ENCODE data around the gene GSK3B. TPM values are rescaled to one million over a fixed set of nuclear protein-coding genes. Genes with fewer than 3 reads are reported as not detected.

GSK3B gene
- total and polyA plus RNA-seq, 10 of the 15 experiments (the other 5 are each of a cell fraction or from before 2014, with no cell fraction given), result 8.5 to 49.8 (median 25.5) TPM

DNA sequence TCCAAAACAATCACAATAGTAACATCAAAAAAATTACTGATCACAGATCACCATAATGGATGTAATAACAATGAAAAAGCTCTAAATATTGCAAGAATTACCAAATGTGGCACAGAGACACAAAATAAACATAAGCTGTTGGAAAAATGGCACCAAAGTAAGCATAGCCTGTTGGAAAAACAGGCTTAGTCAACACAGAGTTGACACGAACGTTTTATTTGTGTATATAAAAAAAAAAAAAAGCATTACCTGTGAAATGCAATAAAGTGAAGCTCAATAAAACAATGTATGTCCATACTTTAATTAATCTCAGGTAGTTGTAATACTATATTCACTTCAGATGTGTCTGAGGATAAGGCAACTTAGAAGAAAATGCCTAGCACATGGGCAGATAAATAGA lies 235.3 kb downstream of the GSK3B start:
- no peak for DNase-seq (ENCODE audit: low read depth, low spot score)
- Histone ChIP-seq H3K4me3 (no peak overlapping the region), H3K27ac (ENCODE audit: control insufficient read depth, insufficient read depth) (no peak overlapping the region), H3K4me1 (ENCODE audit: control insufficient read depth, insufficient read depth, low read length) (no peaks in the 10 kb centered on the region), H3K27me3 (replicated peaks in 1 of 2; ENCODE audit: control insufficient read depth in 2 of 2, insufficient read depth in 2 of 2, low read length in 1 of 2) (no peaks in the 10 kb centered on the region), H2AFZ (ENCODE audit: control insufficient read depth, low read depth, low read length) (no peak overlapping the region), H3K79me2 (ENCODE audit: control insufficient read depth, insufficient read depth, low read length) (no peaks in the 10 kb centered on the region), H3K36me3 (ENCODE audit: control insufficient read depth in 2 of 2, insufficient read depth in 2 of 2, low read length in 1 of 2) (peaks cover 2 to 10% of the 10 kb centered on the region in 2 experiments; a peak in 3 of 4 replicates), H3K9me3 (replicated peaks; ENCODE audit: control insufficient read depth, insufficient read depth, low read length) (peaks cover 9% of the 10 kb centered on the region; the same call in 2 of the 3 replicates), H3K9ac (ENCODE audit: control insufficient read depth, insufficient read depth, low read length) (no peak overlapping the region), H3K4me2 (ENCODE audit: control insufficient read depth, insufficient read depth) (no peak overlapping the region), H4K20me1 (ENCODE audit: control insufficient read depth, insufficient read depth) (no peaks in the 10 kb centered on the region)
- SMC1A ChIA-PET (ENCODE audit: uncharacterized antibody, unreplicated experiment), result interaction anchor here (0.6 to 2.3 kb wide), 4 partner anchors 10 to 19 kb away, joined by 3 to 5 read pairs (median 3); no protein-coding TSS in a partner anchor
- CTCF ChIA-PET, result interaction anchor here (0.6 to 1.2 kb wide), 7 partner anchors 9 to 395 kb away, joined by 3 to 4 read pairs (median 3); no protein-coding TSS in a partner anchor
- no TSS peak for BruUV-seq (replicated peaks)
- intact Hi-C loops (cut with micrococcal nuclease; ENCODE audit: unreplicated experiment) (no loop called here), in situ Hi-C loops (cut with MboI) (no loop called here)
- WGBS (ENCODE audit: insufficient coverage, insufficient replicate concordance, low lambda C conversion rate, missing lambda C conversion rate), result 96% methylated on average over 2 of the region's 2 CpGs
- TF ChIP-seq NFYA (IDR thresholded peaks at IDR 0.05; ENCODE audit: borderline replicate concordance, low read depth, low read length), result no peak
- no peak for TF ChIP-seq WRNIP1 (IDR thresholded peaks at IDR 0.05; ENCODE audit: borderline replicate concordance, low read depth, low read length)
- no peak for TF ChIP-seq GATAD2B (conservative IDR thresholded peaks at IDR 0.05; ENCODE audit: low read depth)
- TF ChIP-seq SMAD1 (IDR thresholded peaks at IDR 0.05; ENCODE audit: low read depth, partially characterized antibody), result no peak
- TF ChIP-seq RCOR1 (conservative IDR thresholded peaks at IDR 0.05; ENCODE audit: low read depth, low read length), result no peak
- no peak for TF ChIP-seq NR2C2 (IDR thresholded peaks at IDR 0.05; ENCODE audit: borderline replicate concordance, control insufficient read depth, insufficient read length, low read depth)
- no peak for TF ChIP-seq TCF7 (IDR thresholded peaks at IDR 0.05; ENCODE audit: borderline replicate concordance)
- no peak for TF ChIP-seq POLR2A (IDR thresholded peaks at IDR 0.05; ENCODE audit: low read depth, low read length)
- no peak for TF ChIP-seq NRF1 (conservative IDR thresholded peaks at IDR 0.05; ENCODE audit: low read depth, low read length)
- no peak for TF ChIP-seq POLR2AphosphoS2 (IDR thresholded peaks at IDR 0.05; ENCODE audit: low read depth, low read length)
- no peak for FAIRE-seq
- RAD21 ChIA-PET (ENCODE audit: unreplicated experiment), result interaction anchor here (0.6 to 0.7 kb wide), 2 partner anchors 40 to 66 kb away, joined by 3 to 4 read pairs; no protein-coding TSS in a partner anchor
- POLR2A ChIA-PET, result interaction anchor here (1.3 kb wide), 1 partner anchor 12 kb away, joined by 4 read pairs; no protein-coding TSS in a partner anchor
- ATAC-seq, result no peak
